Suprapubic skin (tissue), 4 donors: ENCODE results near the gene YTHDF1. TPM values are rescaled to one million over a fixed set of nuclear protein-coding genes. Genes with fewer than 3 reads are reported as not detected.

ENCODE experiments used
- DNase-seq, 2 donors: peaks; one replicate each; pipeline ENCODE4 v3.0.0-alpha.2; 2019; ENCODE audit warnings: low spot score in 2 of 2
- H3K27ac ChIP-seq: fragments of 200-600 bp; sonication (generic); one replicate; pipeline ENCODE4 v1.5.1; 2019
- H3K27me3 ChIP-seq: fragments of 200-600 bp; sonication (generic); one replicate; pipeline ENCODE4 v1.5.1; 2019
- H3K36me3 ChIP-seq: fragments of 200-600 bp; sonication (generic); one replicate; pipeline ENCODE4 v1.5.1; 2019
- H3K4me1 ChIP-seq: fragments of 200-600 bp; sonication (generic); one replicate; pipeline ENCODE4 v1.5.1; 2019
- H3K4me3 ChIP-seq: fragments of 200-600 bp; sonication (generic); one replicate; pipeline ENCODE4 v1.5.1; 2019; ENCODE audit warnings: mild to moderate bottlenecking
- H3K9me3 ChIP-seq: fragments of 200-600 bp; sonication (generic); one replicate; pipeline ENCODE4 v1.5.1; 2019
- EP300 ChIP-seq: sonication (generic); formaldehyde crosslinking; IDR thresholded peaks from one replicate; pipeline ENCODE4 v1.6.1; 2017; ENCODE audit warnings: antibody characterized with exemption
- POLR2A ChIP-seq, 2 donors: fragments of 450-650 bp; IDR thresholded peaks; one replicate each; pipeline ENCODE4 v1.6.1; 2017; ENCODE audit warnings: antibody characterized with exemption in 2 of 2, mild to moderate bottlenecking in 2 of 2, moderate library complexity in 2 of 2
- POLR2AphosphoS5 ChIP-seq, 3 donors: sonication (generic); formaldehyde crosslinking; IDR thresholded peaks; one replicate each; pipeline ENCODE4 v1.6.1; 2017; ENCODE audit warnings: antibody characterized with exemption in 3 of 3
- WGBS: methylation state at CpG from one replicate; pipeline ENCODE4 v1.1.5; 2018; 5-methylcytosine and 5-hydroxymethylcytosine counted together
- total RNA-seq, 4 donors: library from RNA; depleted of rRNA; stranded (reverse); fragments of >200 nt; gene quantifications; one replicate each; pipeline ENCODE4 v1.1.0, GENCODE V29; 2016
- TF ChIP-seq, protein P1 (sequence below), 2 donors: fragments of 200-600 bp in 1 of 2; fragments of 450-650 bp in 1 of 2; sonication (generic) in 1 of 2; IDR thresholded peaks; one replicate each; pipeline ENCODE4 v1.5.1; 2016 to 2019; ENCODE audit warnings: antibody characterized with exemption in 2 of 2, mild to moderate bottlenecking in 1 of 2, moderate library complexity in 1 of 2

Gene YTHDF1
- total RNA-seq, 4 donors from 2014 or later = 32.7 to 40.6 (median 34.0) TPM

- Histone ChIP-seq H3K4me1 (no peaks in the 10 kb centered on the region), H3K27me3 (peaks cover 51% of the 10 kb centered on the region), H3K9me3 (no peaks in the 10 kb centered on the region), H3K36me3 (no peaks in the 10 kb centered on the region), H3K27ac (no peak overlapping the region), H3K4me3 (no peak overlapping the region)
- 89% methylated on average over 25 of the region's 26 CpGs for WGBS
- no peak for DNase-seq
- TF ChIP-seq POLR2A (IDR thresholded peaks at IDR 0.05) (no peak), EP300 (no peak), POLR2AphosphoS5 (IDR thresholded peaks at IDR 0.05) (no peak)
Observed at GRCh38 chr20:63166193-63167020, 49.5 kb downstream of the YTHDF1 start.

GRCh38 chr20:63165356-63166192, 50.4 kb downstream of the YTHDF1 start:
- Histone ChIP-seq H3K4me3 (no peak overlapping the region), H3K36me3 (no peaks in the 10 kb centered on the region), H3K4me1 (no peaks in the 10 kb centered on the region), H3K9me3 (no peaks in the 10 kb centered on the region), H3K27me3 (peaks cover 55% of the 10 kb centered on the region), H3K27ac (no peak overlapping the region)
- no peak for DNase-seq
- TF ChIP-seq EP300 = no peak
- TF ChIP-seq POLR2A (IDR thresholded peaks at IDR 0.05) = no peak
- TF ChIP-seq, protein P1, sequence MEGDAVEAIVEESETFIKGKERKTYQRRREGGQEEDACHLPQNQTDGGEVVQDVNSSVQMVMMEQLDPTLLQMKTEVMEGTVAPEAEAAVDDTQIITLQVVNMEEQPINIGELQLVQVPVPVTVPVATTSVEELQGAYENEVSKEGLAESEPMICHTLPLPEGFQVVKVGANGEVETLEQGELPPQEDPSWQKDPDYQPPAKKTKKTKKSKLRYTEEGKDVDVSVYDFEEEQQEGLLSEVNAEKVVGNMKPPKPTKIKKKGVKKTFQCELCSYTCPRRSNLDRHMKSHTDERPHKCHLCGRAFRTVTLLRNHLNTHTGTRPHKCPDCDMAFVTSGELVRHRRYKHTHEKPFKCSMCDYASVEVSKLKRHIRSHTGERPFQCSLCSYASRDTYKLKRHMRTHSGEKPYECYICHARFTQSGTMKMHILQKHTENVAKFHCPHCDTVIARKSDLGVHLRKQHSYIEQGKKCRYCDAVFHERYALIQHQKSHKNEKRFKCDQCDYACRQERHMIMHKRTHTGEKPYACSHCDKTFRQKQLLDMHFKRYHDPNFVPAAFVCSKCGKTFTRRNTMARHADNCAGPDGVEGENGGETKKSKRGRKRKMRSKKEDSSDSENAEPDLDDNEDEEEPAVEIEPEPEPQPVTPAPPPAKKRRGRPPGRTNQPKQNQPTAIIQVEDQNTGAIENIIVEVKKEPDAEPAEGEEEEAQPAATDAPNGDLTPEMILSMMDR (IDR thresholded peaks at IDR 0.05) = no peak
- no peak for TF ChIP-seq POLR2AphosphoS5 (IDR thresholded peaks at IDR 0.05)
- WGBS = 91% methylated on average over 13 of the region's 25 CpGs

GRCh38 chr20:63164484-63165355, 51.2 kb downstream of the YTHDF1 start:
- peaks cover 62% of the 10 kb centered on the region for H3K27me3 ChIP-seq
- H3K9me3 ChIP-seq = no peaks in the 10 kb centered on the region
- H3K4me3 ChIP-seq = no peak overlapping the region
- WGBS = 66% methylated on average over 18 of the region's 24 CpGs
- TF ChIP-seq EP300 = no peak
- TF ChIP-seq, protein P1 (IDR thresholded peaks at IDR 0.05) = no peak
- TF ChIP-seq POLR2A (IDR thresholded peaks at IDR 0.05) = no peak
- TF ChIP-seq POLR2AphosphoS5 (IDR thresholded peaks at IDR 0.05) = no peak
- no peaks in the 10 kb centered on the region for H3K4me1 ChIP-seq
- no peak overlapping the region for H3K27ac ChIP-seq
- no peak for DNase-seq
- no peaks in the 10 kb centered on the region for H3K36me3 ChIP-seq

DNA sequence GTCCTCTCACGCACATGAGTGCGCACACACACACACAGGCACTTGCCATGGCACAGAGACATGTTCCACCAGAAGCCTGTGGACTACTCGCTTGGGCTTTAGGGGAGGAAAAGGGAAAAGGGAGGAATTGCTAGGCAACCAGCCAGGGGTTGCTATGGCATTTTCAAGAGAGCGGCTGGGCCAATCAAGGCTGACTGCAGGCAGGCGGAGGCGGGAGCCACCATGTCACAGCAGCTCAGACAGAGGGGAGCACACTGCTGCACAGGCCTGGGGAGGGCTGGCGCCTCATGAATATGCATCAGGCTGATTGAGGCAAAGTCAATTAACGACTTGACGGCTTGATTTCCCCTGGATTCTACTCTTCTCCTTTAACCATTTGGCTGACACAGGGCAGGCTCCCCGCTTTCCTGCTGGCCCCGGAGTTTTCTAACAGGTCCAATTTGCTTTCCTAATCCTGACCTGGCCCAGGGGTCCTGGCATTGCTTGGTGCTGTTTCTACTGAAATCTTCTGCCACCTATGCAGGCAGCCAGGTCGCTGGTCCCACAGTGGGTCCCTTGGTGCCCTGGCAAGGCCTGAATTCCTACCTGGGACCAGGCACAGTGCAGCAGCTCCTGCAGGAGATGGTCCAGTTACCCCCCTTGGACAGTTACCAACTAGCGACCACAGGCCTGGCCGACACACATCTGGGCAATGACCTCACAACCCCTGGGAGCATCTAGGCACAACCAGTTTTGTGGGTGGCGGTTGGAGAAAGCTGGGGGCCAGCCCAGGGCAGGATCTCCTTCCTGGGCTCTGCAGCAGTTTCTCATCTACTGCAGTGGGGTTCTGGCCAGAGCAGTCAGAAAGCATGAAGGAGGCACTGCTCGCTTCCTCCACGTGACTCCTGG, 52.1 kb downstream of the YTHDF1 start:
- Histone ChIP-seq H3K9me3 (no peaks in the 10 kb centered on the region), H3K27ac (no peak overlapping the region), H3K27me3 (peaks cover 68% of the 10 kb centered on the region), H3K36me3 (no peaks in the 10 kb centered on the region), H3K4me1 (no peaks in the 10 kb centered on the region), H3K4me3 (no peak overlapping the region)
- TF ChIP-seq POLR2A (IDR thresholded peaks at IDR 0.05) (no peak), EP300 (no peak), POLR2AphosphoS5 (IDR thresholded peaks at IDR 0.05) (no peak)
- TF ChIP-seq, protein P1 (IDR thresholded peaks at IDR 0.05) = no peak
- DNase-seq = no peak
- WGBS = 55% methylated on average over 12 of the region's 17 CpGs
